Endodermal cell (in vitro differentiated cells): Measurements from ENCODE around the gene SMARCE1. TPM values are rescaled to one million over a fixed set of nuclear protein-coding genes. Genes with fewer than 3 reads are reported as not detected.
A peak's percentile ranks its signal among the peaks of the same experiment; 100 is the strongest.

Source experiments
- DNase-seq: peaks from one replicate; pipeline ENCODE4 v3.0.0-alpha.2; 2017
- H3K27ac ChIP-seq: 2 replicates; pipeline ENCODE4 v1.5.1; 2013; ENCODE audit warnings: mild to moderate bottlenecking, low read depth, low read length, moderate library complexity
- H3K27me3 ChIP-seq: 2 replicates; pipeline ENCODE4 v1.6.1; 2013; ENCODE audit warnings: mild to moderate bottlenecking, low read length, moderate library complexity; ENCODE audit not compliant: insufficient read depth, control insufficient read depth, poor library complexity, severe bottlenecking
- H3K36me3 ChIP-seq: 2 replicates; pipeline ENCODE4 v1.7.0; 2013; ENCODE audit warnings: mild to moderate bottlenecking, low read length, moderate library complexity; ENCODE audit not compliant: control insufficient read depth, insufficient read depth
- H3K4me1 ChIP-seq: one replicate; pipeline ENCODE4 v1.7.0; 2013; ENCODE audit warnings: low read length; ENCODE audit not compliant: control insufficient read depth, insufficient read depth
- H3K4me3 ChIP-seq: 2 replicates; pipeline ENCODE4 v1.5.1; 2013; ENCODE audit warnings: mild to moderate bottlenecking, low read length, moderate library complexity
- H3K9ac ChIP-seq: 2 replicates; pipeline ENCODE4 v1.6.1; 2013; ENCODE audit warnings: mild to moderate bottlenecking, low read length, moderate library complexity; ENCODE audit not compliant: poor library complexity, severe bottlenecking; ENCODE audit errors: extremely low read depth
- H3K9me3 ChIP-seq: 2 replicates; pipeline ENCODE4 v1.6.1; 2013; ENCODE audit warnings: mild to moderate bottlenecking, low read length, moderate library complexity; ENCODE audit not compliant: control insufficient read depth
- H3K27ac Mint-ChIP-seq: 2 replicates; pipeline ENCODE4 v1.8.0; 2020; ENCODE audit warnings: mixed read lengths
- H3K27me3 Mint-ChIP-seq: 2 replicates; pipeline ENCODE4 v1.8.0; 2021; ENCODE audit warnings: mild to moderate bottlenecking, mixed read lengths; ENCODE audit not compliant: insufficient read depth
- H3K36me3 Mint-ChIP-seq: 2 replicates; pipeline ENCODE4 v1.8.0; 2020; ENCODE audit warnings: low read depth, mixed read lengths
- H3K4me1 Mint-ChIP-seq: 2 replicates; pipeline ENCODE4 v1.8.0; 2020; ENCODE audit warnings: mixed read lengths
- H3K4me3 Mint-ChIP-seq: 2 replicates; pipeline ENCODE4 v1.8.0; 2020; ENCODE audit warnings: mild to moderate bottlenecking, moderate library complexity, mixed read lengths
- H3K9me3 Mint-ChIP-seq: 2 replicates; pipeline ENCODE4 v1.8.0; 2020; ENCODE audit warnings: mild to moderate bottlenecking, mixed read lengths
- WGBS, 2 experiments: methylation state at CpG; one replicate each; pipeline versions ENCODE4 v1.1.5 to v1.1.7; 2013; ENCODE audit warnings: missing lambda C conversion rate in 2 of 2, mixed read lengths in 1 of 2; ENCODE audit not compliant: insufficient coverage in 1 of 2, insufficient read length in 1 of 2; 5-methylcytosine and 5-hydroxymethylcytosine counted together
- total RNA-seq, 2 donors: library from RNA; stranded (reverse); fragmentation: NEBNext Ultra II Directional in 1 of 2; extraction: Animal tissue kit (Norgen Biotek cat#: 25700) in 1 of 2; gene quantifications; 2 replicates in 1 of 2; 3 replicates in 1 of 2; pipeline ENCODE4 v1.2.1, GENCODE V29; 2021
- TF ChIP-seq, protein P1 (sequence below): fragments of 200-600 bp; sonication (generic); conservative IDR thresholded peaks from 2 replicates; pipeline ENCODE4 v1.5.0; 2021; ENCODE audit warnings: antibody characterized with exemption, mild to moderate bottlenecking

SMARCE1 gene
- total RNA-seq, 2 donors from 2014 or later: 156 to 191 TPM

DNA sequence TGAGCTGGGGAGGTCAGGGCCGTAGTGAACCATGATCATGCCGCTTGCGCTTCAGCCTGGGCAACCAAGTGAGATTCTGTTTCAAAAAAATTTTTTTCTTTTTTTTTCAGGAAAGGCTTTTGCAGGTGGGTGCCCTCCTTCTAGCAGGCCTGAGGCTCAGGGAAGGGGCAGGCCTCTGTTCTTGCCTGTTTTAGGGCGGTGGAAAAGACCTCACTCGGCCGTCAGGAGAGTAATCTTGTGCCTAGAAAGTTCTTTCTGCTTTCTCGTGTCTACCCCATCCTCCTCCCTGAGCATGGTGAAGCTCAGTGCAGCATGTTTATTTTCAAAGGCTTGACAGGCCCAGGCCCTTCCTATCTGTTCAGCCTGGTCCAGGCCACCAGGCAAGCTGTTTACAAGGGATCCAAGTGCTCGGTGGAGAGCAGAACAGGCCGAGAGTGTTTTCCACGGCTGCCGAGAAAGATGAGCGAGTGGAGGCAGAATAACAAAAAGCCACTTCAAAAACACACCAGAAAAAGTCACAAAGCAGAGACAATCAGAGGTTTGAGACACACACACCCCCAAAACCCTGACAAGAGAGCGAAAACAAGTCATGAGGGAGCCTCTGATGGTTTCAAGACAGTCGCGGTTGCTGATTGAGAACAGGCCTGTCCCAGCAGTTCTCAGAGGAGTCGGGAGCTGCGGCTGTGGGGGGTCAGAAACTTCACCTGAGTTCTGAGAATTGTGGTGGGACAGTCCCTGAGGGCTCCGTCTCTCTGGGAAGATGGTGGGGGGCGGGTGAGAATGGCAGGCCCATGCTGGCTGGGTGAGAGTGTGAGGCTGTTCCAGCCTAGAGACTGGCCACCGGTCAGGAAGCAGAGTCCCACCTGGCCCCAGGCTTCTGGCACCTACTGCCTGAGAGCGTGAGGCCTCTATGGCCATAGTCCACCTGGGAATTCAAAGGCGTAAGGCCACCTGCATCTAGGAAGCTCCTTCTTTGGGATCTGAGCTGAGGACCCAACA is 44.9 kb downstream of the SMARCE1 start:
- H3K36me3 Mint-ChIP-seq: no peaks in the 10 kb centered on the region
- Histone ChIP-seq H3K4me3 (no peak overlapping the region), H3K36me3 (no peaks in the 10 kb centered on the region), H3K9me3 (no peaks in the 10 kb centered on the region), H3K27me3 (no peaks in the 10 kb centered on the region), H3K27ac (no peak overlapping the region), H3K9ac (no peak overlapping the region), H3K4me1 (no peaks in the 10 kb centered on the region)
- no peaks in the 10 kb centered on the region for H3K9me3 Mint-ChIP-seq
- H3K27me3 Mint-ChIP-seq: no peaks in the 10 kb centered on the region
- no peak overlapping the region for H3K27ac Mint-ChIP-seq
- DNase-seq: peak; percentile 37
- H3K4me3 Mint-ChIP-seq: no peak overlapping the region
- TF ChIP-seq, protein P1, sequence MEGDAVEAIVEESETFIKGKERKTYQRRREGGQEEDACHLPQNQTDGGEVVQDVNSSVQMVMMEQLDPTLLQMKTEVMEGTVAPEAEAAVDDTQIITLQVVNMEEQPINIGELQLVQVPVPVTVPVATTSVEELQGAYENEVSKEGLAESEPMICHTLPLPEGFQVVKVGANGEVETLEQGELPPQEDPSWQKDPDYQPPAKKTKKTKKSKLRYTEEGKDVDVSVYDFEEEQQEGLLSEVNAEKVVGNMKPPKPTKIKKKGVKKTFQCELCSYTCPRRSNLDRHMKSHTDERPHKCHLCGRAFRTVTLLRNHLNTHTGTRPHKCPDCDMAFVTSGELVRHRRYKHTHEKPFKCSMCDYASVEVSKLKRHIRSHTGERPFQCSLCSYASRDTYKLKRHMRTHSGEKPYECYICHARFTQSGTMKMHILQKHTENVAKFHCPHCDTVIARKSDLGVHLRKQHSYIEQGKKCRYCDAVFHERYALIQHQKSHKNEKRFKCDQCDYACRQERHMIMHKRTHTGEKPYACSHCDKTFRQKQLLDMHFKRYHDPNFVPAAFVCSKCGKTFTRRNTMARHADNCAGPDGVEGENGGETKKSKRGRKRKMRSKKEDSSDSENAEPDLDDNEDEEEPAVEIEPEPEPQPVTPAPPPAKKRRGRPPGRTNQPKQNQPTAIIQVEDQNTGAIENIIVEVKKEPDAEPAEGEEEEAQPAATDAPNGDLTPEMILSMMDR: no peak
- WGBS, 2 experiments: 95 to 98% methylated on average over 17 to 22 of the region's 22 CpGs
- peaks cover 12% of the 10 kb centered on the region for H3K4me1 Mint-ChIP-seq

DNA sequence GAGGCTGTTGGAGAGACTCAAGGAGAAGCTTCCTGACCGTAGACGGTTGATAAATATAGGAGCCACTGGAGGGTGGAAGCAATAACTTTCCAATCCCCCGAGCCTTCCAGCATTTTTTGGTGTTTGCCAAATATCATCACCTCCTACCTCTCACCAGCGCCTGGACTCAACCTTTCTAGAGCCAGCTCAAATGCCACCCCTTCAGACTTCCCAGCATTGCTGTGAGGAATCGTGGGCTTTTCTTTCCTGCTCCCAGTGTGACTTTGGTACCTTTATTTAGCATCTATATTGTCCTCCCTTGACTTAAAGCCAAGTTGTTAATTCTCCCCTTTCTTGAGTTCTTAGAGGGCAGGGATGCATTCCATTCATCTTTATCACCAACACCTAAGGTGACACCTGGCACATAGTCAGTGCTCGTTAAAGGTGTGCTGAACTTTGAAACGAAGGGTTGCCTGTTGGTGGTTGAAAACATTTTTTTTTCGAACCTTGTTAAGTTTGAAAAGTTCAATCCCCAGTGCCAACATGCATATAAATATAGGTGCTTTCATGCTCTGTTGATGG is 47.1 kb downstream of the SMARCE1 start:
- 89 to 95% methylated on average over 4 to 7 of the region's 8 CpGs for WGBS, 2 experiments
- TF ChIP-seq, protein P1: no peak
- DNase-seq: peak; percentile 64

DNA sequence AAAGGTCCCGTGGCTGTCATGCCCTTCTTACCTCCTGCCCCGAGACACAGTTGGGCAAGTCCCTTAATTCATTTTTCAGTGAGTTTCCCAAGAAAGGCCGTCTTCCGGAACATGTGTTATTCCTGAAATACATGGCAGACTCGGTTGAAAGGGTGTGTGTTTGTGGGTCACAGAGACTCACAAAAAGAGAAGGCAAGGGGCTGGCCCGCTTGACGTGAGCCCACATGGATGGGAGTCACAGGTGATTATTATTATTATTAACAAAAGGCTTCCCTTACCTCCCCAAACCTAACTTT is 48.2 kb downstream of the SMARCE1 start:
- no peak overlapping the region for H3K27ac Mint-ChIP-seq
- H3K4me1 Mint-ChIP-seq: peaks cover 12% of the 10 kb centered on the region

More for the DNA sequence above, 47.1 kb downstream of the SMARCE1 start:
- Histone ChIP-seq H3K27ac (no peak overlapping the region), H3K4me3 (no peak overlapping the region), H3K27me3 (no peaks in the 10 kb centered on the region), H3K36me3 (no peaks in the 10 kb centered on the region), H3K9me3 (no peaks in the 10 kb centered on the region), H3K4me1 (no peaks in the 10 kb centered on the region), H3K9ac (no peak overlapping the region)
- H3K36me3 Mint-ChIP-seq: no peaks in the 10 kb centered on the region
- no peak overlapping the region for H3K27ac Mint-ChIP-seq
- H3K9me3 Mint-ChIP-seq: peaks cover 3% of the 10 kb centered on the region
- H3K4me3 Mint-ChIP-seq: no peak overlapping the region
- no peaks in the 10 kb centered on the region for H3K27me3 Mint-ChIP-seq
- H3K4me1 Mint-ChIP-seq: peaks cover 12% of the 10 kb centered on the region

More for the DNA sequence above, 48.2 kb downstream of the SMARCE1 start:
- Histone ChIP-seq H3K36me3 (no peaks in the 10 kb centered on the region), H3K4me3 (no peak overlapping the region), H3K27me3 (no peaks in the 10 kb centered on the region), H3K27ac (no peak overlapping the region), H3K9me3 (no peaks in the 10 kb centered on the region), H3K4me1 (no peaks in the 10 kb centered on the region), H3K9ac (no peak overlapping the region)
- Mint-ChIP-seq H3K4me3 (no peak overlapping the region), H3K9me3 (peaks cover 3% of the 10 kb centered on the region), H3K36me3 (no peaks in the 10 kb centered on the region), H3K27me3 (peaks cover 2% of the 10 kb centered on the region)
- TF ChIP-seq, protein P1: no peak
- DNase-seq: no peak
- WGBS, 2 experiments: 87 to 92% methylated on average over 5 of the region's 7 CpGs
